ENCODE measurements around the gene MPI. TPM values are rescaled to one million over a fixed set of nuclear protein-coding genes. Genes with fewer than 3 reads are reported as not detected.

MPI gene, protein sequence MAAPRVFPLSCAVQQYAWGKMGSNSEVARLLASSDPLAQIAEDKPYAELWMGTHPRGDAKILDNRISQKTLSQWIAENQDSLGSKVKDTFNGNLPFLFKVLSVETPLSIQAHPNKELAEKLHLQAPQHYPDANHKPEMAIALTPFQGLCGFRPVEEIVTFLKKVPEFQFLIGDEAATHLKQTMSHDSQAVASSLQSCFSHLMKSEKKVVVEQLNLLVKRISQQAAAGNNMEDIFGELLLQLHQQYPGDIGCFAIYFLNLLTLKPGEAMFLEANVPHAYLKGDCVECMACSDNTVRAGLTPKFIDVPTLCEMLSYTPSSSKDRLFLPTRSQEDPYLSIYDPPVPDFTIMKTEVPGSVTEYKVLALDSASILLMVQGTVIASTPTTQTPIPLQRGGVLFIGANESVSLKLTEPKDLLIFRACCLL
- total RNA-seq = 44.5 TPM
- long read RNA-seq, full-length matches to known transcripts = 28 of 39 reads
- long read RNA-seq, partial matches to known transcripts = 3 of 39 reads
- long read RNA-seq, other reads (novel, unspliced or antisense) = 8 of 39 reads

DNA sequence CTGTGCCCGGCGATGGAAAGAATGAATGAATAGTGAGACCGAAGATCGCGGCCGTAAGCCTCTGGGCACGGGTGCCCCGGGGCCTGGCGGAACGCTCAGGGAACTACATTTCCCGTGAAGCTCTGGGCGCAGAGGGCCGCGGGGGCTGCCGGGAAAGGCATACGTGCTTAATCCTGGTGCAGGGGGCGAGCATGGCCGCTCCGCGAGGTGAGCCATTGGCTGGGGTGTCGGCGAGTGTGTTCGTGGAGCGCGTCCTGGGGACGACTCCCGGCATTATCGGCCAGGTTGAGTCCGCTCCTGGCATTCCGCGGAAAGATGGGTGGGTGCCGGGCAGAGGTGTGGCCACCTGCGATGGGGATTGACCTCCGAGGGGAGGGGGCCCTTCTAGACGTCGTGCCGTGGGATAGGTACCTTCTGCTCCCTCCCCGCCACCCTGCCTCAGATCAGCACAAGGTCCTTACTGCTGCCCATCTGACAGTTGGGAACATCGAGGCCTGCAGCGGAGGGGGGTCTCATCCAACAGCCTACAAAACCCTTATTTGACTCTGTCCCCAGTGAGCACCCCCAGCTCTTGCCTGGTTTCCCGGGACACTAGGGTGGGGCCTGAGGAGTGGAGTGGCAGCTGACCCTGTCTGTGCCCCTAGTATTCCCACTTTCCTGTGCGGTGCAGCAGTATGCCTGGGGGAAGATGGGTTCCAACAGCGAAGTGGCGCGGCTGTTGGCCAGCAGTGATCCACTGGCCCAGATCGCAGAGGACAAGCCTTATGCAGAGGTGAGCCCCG is at the start of gene MPI:
Gene MPI, plus strand, starts transcription at position 160 of the 782 bp plus-strand sequence. Its CDS starts 32 bp downstream, at position 192.
- intact Hi-C loops (cut with DNase I) = no loop called here

DNA sequence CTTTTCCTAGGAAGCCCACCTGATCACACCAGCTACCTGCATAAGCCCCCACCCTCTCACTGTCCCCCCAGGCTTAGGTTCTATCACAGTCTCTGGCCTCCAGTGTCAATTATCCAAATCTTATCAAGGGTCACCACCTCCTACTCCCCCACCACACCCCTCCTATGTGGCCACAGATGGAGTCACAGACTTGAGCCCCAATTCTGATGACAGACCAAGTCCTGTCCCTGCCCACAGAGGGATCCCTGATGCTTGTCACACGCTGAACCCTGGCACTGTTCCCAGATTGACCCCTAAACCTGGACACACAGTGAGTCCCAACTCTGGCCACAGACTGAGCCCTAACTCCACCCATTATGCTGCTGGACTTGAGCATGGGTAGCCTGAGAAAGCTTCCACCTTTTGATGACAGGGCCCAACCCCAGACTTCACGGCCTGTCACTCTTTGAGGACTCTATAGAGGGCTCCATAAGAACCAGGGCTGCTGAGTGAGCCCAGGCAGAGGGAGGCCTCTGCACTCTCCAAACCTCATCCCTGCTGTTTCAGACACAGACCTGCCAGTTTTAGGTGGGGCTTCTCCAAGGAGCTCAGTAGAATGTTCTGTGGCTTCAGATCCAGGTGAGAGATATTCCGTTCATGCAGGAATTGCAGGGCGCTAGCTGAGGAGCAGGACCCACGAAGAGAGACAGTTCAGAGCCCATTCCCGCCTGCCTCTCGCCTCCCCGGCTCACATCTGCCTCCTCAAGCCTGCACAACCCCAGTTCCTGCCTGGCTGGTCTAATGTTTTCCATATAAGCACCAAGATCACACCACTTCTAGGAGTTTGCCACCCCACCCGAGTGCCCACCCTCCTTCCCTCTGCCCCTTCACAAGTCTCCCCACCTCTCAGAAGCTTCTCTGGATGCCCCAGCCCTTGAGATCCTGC is 48.7 kb upstream of the MPI start:
- intact Hi-C loops (cut with DNase I) = no loop called here

More for the DNA sequence above, at the start of gene MPI:
- peak; percentile 95 for DNase-seq (ENCODE audit: low spot score)

DNA sequence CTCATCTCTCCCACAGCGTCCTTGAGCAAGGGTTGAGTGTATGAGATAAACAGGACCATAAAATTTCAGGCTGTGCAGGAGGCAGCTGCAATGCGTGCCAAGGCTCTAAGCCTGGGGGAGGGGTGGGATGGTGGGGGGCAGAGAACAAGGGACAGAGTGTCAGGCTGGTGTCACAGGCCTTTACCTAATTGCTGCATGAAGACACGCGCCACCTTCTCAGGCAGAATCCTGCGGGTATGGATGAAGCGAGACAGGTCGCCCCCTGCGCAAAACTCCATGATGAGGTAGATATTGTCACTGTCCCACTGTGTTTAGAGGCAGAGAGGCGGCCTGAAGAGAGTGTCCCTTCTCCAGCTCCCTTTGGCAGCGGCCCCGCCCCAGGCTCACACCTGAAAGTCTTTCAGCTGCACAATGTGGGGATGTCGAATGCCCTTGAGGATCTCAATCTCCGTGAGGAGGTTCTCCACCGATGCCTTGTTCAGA is 47.9 kb upstream of the MPI start:
- no peak for DNase-seq (ENCODE audit: low spot score)
- intact Hi-C loops (cut with DNase I) = loop anchor here (2.0 kb wide), 1 partner anchor 61 kb away; no protein-coding TSS in a partner anchor

More for the DNA sequence above, 48.7 kb upstream of the MPI start:
- no peak for DNase-seq (ENCODE audit: low spot score)

DNA sequence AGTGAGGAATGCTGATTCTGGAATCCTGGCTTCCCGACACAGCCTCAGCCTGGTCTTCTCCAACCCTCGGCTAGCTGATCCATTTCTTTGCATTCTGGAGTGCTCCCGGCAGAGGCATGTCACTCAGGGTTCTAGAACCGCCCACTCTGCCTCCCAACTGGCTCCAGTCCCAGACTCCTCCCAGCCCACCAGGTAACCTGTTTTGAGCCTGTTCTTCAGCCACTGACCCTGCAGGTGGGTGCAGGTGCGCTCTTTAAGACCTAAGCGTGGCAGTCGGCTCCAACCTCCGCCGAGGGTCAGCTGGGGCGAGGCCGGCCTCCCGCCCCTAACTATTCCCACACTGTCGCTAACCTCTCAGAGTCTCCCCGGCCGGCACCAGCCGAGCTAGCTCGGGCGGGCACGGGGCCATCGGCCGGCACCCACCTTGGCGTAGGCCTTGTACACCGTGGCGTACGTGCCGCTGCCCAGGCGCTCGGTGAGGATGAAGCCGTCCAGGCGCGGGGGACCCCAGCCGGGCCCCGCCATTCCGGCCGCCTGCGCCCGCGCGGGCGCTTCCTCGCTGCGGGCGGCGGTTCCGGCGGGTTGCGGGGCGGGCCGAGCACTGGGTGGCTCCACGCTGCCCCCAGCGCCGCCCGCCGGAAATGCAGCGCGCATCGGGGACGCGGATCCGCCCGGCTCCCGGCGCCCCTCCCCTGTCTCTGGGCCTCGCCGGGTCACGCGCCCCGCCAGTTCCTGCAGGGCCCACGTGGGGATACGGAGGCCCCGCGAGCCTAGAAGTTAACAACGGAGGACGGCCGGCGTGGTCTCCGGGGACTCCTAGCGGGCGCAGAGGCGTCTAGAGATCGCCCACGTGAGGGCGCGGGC is 47.0 kb upstream of the MPI start, which contains the start of gene ULK3:
Gene ULK3, minus strand, starts transcription at position 576 of the 864 bp plus-strand sequence. Its CDS starts 51 bp downstream, at position 525.
- DNase-seq (ENCODE audit: low spot score) = peak; percentile 96
- intact Hi-C loops (cut with DNase I) = loop anchor here (2.0 kb wide), 1 partner anchor 60 kb away; no protein-coding TSS in a partner anchor

DNA sequence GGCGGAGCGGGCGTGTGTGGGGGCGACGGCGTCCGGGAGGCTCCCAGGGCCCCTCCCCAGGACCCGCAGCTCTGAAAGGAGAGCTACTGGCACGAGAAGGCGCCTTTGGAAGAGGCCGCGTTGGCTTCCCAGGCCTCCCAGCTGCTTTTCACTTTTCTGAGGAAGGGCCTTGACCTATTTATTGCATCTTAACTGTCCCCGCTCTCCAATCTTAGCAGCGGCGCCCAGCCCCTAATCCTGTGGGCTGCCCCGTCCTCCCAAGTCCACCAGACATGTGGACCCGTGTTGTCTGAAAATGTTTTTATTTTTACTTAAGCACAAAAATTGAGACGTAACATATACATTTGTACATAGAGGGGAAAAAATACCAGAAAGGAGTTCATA is 46.4 kb upstream of the MPI start:
- intact Hi-C loops (cut with DNase I) = loop anchor here (2.0 kb wide), 1 partner anchor 59 kb away; no protein-coding TSS in a partner anchor
- DNase-seq (ENCODE audit: low spot score) = no peak

DNA sequence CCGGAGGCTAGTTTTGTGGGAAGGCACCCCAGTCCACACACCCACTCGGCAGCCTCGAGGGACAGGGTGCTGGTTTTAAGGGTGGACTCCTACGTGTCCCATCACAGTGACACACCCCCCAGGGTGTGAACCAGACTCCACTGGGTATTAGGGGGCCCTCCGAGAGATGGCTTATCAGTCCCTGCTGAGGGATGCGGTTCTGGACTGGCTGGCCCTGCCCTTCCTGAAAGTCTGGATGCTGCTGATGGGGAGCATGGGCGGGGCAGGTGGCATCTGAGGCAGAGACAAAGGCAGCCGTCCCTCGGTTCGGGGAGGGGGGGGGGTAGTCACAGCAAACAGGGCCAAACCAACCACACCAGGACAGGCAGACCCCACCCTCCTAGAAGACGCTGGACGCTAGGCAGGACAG is 45.9 kb upstream of the MPI start:
- intact Hi-C loops (cut with DNase I) = loop anchor here (2.0 kb wide), 1 partner anchor 59 kb away; no protein-coding TSS in a partner anchor
- DNase-seq (ENCODE audit: low spot score) = no peak

DNA sequence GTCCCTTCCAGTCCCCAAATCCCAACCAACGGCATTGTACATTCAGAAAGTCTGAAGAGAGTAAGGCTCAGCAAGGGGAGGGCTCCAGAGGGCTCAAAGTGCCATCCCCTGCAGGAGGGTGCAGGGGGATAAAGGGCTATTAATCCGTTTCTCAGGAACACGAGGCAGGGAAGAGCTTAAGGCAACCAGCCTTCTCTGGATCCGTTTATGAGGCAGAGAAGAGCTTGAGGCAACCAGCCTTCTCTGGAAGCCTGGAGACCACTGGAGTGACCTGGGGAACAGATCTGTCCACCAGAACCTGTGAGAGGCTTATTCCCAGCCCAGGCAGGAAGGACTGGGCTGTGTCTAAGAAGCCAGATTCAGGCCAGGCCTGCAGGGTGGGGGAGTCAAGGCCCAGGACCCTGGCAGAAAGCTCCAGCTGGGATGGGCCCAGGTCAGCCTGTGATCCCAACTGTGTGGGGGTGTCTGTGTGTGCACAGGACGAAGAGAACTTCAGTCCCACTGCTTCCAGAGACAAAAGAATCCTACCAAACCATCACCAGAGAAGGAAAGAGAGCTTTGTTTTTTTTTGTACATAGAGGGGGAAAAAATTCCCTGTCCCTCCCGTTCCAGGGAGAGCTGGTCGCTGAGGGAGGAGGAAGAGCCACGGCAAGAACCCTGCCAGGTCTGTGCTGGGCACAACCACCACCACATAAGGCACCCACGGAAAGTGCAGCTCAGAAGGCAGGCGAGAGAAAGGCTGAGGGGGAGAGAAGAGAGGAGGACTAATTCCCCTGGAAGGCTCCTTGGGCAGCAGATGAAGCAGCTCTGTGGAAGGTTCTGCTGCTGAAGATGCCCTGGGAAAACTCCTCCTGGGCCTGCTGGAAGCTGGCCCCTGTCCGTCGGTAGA is 45.3 kb upstream of the MPI start:
- no peak for DNase-seq (ENCODE audit: low spot score)
- intact Hi-C loops (cut with DNase I) = no loop called here

DNA sequence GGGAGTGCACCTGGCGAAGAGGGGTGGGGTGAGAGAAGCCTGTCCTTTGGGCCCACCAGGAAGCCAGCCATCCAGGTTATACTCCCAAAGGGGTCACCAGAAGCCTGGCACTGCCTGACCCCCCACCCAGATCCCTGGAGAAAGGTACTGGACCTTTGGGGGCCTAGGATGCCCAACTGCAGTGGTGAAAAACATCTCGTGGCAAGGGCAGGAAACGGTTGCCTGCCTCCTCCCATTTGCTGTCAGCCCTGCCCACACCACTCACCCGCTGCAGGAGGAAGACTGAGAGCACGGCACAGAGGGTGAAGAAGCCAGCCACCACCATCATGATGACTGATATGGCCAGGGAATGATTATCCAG is 44.7 kb upstream of the MPI start:
- intact Hi-C loops (cut with DNase I) = no loop called here
- DNase-seq (ENCODE audit: low spot score) = no peak

DNA sequence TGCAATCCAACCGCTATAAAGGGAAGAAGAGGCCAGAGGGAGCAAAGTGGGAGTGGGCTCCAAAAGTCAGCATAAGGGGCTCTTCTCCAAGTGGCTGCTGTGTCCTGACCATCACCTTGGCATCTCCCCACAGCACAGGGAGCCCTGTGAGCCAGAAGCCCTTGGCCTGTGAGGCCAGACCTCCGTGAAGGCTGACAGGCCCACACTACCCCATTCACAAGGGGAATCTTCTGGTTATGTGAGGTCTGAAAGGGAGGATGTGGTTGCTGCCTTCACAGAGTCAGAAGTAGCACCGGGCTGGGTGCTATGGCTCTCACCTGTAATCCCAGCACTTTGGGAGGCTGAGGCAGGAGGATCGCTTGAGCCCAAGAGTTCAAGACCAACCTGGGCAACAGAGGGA is 44.3 kb upstream of the MPI start:
- no peak for DNase-seq (ENCODE audit: low spot score)
- intact Hi-C loops (cut with DNase I) = no loop called here

DNA sequence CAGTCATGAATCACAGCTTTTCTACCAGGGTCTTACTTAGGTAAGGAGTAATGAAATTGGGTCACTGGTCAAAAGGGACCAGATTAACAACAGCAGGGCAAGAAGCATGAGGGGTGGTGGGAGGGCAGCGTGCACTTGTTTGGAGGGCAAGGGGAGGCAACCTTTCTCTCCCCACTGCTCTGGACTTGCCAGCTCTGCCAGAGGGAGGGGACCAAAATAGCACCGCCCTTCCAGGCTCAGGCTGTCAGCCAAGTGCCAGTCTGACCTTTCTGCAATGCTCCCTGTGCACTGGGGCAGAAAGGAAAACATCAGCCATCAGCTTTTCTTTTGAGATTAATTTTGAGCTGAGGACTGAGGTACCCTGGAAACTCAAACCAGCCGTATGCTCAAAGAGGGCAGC is 42.4 kb upstream of the MPI start:
- intact Hi-C loops (cut with DNase I) = no loop called here
- no peak for DNase-seq (ENCODE audit: low spot score)

DNA sequence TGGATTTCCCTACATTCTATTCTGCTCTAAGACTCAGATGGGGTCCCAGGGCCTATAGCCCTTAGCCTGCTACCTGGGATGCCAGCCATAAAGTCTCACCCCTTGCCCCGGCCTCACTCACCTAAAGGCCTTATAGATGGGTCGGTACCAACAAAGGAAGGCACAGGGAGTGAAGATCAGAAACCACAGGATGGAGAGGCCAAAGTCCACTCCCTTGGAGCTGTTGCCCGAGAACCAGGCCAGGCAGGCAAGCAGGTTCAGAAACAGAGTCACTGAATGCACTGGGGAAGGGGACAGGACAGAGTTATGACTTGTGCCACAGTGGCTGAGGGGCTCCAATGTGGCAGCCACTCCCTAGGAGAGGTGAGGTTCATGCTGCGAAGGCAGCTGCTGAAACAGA is 39.4 kb upstream of the MPI start:
- DNase-seq (ENCODE audit: low spot score) = no peak
- intact Hi-C loops (cut with DNase I) = no loop called here

DNA sequence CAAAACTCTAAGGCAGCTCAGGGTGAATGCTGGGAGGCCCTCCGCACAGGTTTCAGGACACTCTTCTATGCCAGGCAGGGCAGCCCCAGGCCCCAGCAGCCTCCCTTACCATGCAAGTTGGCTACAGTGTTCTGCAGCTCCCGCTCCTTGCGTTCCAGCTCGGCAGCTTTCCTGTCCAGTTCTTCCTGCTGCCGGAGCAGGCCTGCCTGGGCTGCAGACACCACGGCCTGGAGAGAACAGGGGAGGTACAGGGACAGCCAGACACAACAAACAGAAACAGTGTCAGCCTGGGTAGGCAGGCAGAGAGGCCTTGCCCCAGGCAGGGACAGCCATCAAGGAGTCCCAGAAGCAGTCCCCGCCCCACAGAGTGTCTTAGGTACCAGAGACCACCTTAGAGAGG is 37.9 kb upstream of the MPI start:
- intact Hi-C loops (cut with DNase I) = no loop called here
- no peak for DNase-seq (ENCODE audit: low spot score)

DNA sequence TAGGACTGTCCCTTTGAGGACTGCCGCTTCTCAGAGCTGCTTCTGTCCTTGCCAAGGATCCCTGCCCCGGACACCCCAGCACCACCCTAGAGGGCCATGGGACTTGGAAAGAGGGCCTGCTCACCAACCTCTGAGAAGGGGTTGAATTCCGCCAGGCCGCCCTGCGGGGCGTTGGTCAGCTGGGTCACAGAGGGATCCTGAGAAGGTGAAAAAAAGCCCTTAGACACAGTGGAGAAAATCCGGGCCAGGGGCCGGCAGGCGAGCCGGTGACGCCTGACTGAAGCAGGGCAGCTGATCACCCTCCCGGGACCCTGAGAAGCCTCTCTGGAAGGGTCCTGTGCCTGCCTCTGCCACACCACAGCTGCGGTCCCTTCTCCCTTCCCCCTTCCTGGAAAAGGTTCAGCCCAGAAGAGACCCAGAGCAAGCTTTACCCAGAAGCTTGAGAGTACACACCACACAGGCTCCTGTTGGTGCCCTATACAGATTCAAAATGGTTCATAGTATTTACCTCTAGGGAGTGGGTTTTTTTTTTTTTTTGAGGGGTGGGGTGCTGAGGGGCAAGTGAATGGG is 35.3 kb upstream of the MPI start:
- intact Hi-C loops (cut with DNase I) = no loop called here
- DNase-seq (ENCODE audit: low spot score) = no peak

DNA sequence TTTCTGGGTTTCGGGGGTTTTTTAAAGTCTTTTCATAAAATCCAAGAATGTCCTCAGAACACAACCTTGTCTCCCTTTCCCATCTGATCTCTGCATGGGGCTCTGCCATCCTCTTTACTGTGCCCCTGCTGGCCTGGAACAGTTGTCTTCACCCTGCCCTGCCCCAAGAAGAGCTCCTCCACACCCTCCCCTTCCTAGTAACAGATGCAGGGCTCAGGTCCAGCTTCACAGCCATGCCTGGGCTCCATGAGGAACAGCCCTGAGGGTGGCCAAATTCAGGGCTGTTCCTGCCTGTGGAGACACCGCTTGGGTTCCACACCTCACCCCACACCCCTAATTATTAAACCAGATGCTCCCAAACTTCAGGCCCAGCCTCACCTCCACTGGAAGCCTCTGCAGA is 34.0 kb upstream of the MPI start:
- no peak for DNase-seq (ENCODE audit: low spot score)
- intact Hi-C loops (cut with DNase I) = no loop called here

DNA sequence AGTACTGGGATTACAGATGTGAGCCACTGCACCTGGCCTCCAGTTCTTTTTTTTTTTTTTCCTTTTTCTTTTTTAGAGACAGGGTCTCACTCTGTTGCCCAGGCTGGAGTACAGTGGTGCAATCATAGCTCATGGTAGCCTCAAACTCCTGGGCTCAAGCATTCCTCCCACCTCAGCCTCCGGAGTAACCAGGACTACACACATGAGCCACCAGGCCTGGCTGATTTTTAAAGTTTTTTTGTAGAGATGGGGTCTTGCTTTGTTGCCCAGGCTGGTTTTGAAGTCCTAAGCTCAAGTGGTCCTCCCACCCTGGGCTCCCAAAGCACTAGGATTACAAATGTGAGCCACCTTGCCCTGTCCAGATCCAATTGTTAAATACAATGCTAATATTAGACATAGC is 33.3 kb upstream of the MPI start:
- no peak for DNase-seq (ENCODE audit: low spot score)
- intact Hi-C loops (cut with DNase I) = no loop called here

DNA sequence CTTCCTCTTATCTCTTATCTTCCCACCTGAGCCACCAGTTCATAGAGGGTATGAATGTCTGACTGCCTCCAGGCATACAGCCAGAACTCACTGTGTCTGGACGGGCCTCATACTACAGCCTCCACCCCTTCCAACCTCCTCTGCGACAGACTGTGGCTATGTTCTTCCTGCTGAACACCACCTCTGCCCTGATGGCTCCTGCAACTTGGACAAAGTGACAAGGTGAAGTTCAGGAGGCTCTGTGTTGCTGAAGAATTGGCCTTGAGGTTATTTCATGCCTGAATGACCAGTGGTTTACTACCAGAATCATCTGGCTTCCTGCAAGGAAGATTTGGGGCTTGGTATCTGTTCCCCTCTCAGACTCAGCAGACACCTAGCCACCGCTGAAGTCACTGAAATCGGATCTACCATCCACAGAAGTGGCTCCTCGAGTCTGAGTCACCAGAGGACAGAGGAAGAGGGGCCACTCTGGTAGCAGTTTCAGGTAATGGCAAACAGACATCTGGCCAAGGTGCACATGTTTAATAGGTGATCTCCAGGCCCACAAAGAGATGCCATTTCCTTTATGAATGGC is 32.7 kb upstream of the MPI start:
- no peak for DNase-seq (ENCODE audit: low spot score)
- intact Hi-C loops (cut with DNase I) = no loop called here

Data from cardiac septum (tissue), 1 donor.